GM12801 (cell line): ENCODE data around the gene RAE1.

Experiments used
- TF ChIP-seq, protein P1 (sequence below): IDR thresholded peaks from one replicate; pipeline ENCODE4 v1.5.1; 2011; ENCODE audit warnings: control low read depth; ENCODE audit not compliant: insufficient read length; ENCODE audit errors: extremely low read depth

The RAE1 gene

DNA sequence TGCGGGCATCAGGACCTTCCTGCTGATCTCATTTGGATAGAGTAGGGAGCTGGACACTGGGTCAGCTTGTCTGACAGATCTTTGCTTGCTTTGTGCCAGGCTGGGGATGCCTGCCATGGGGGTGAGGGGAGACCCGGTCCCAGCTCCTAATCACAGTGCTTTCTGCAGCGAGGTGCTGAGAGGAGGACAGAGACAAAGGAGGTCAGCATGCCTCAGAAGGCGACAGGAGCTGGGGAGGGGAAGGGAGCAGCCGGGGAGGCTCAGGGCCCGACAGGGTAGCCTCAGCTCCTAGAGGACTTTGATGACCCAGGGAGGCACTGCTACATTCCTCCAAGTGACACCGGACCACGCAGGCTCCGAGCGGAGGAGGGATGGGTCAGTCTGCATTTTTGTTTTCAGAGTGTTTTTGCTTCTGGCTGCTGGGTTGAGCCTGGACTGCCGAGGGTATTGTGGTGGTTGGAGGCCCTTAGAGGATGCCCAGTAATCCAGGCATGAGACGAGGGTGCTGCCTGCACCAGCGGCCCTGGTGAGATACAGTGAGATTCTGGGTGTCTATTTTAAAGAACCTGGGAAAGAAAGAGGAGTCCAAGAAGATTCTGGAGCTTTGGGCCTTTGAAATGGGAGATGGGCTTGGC, 48.0 kb downstream of the RAE1 start:
- TF ChIP-seq, protein P1, sequence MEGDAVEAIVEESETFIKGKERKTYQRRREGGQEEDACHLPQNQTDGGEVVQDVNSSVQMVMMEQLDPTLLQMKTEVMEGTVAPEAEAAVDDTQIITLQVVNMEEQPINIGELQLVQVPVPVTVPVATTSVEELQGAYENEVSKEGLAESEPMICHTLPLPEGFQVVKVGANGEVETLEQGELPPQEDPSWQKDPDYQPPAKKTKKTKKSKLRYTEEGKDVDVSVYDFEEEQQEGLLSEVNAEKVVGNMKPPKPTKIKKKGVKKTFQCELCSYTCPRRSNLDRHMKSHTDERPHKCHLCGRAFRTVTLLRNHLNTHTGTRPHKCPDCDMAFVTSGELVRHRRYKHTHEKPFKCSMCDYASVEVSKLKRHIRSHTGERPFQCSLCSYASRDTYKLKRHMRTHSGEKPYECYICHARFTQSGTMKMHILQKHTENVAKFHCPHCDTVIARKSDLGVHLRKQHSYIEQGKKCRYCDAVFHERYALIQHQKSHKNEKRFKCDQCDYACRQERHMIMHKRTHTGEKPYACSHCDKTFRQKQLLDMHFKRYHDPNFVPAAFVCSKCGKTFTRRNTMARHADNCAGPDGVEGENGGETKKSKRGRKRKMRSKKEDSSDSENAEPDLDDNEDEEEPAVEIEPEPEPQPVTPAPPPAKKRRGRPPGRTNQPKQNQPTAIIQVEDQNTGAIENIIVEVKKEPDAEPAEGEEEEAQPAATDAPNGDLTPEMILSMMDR = no peak

GRCh38 chr20:57399587-57400155, 48.6 kb downstream of the RAE1 start:
- TF ChIP-seq, protein P1 = no peak

GRCh38 chr20:57400231-57400701, 49.2 kb downstream of the RAE1 start:
- TF ChIP-seq, protein P1 = no peak

- TF ChIP-seq, protein P1 = no peak
Measured at GRCh38 chr20:57400821-57401564, 49.9 kb downstream of the RAE1 start.

GRCh38 chr20:57401565-57401918, 50.5 kb downstream of the RAE1 start:
- TF ChIP-seq, protein P1 = no peak

GRCh38 chr20:57402206-57403125, 51.4 kb downstream of the RAE1 start:
- TF ChIP-seq, protein P1 = no peak

GRCh38 chr20:57403216-57403615, 52.2 kb downstream of the RAE1 start:
- TF ChIP-seq, protein P1 = no peak
